ENCODE measurements around the gene S100A7A. TPM values are rescaled to one million over a fixed set of nuclear protein-coding genes. Genes with fewer than 3 reads are reported as not detected.

S100A7A gene
- total RNA-seq, 1 donor from 2014 or later = not detected

GRCh38 chr1:153397051-153397923 lies 19.0 kb upstream of the S100A7A start:
- peaks cover 4% of the 10 kb centered on the region for H3K27me3 Mint-ChIP-seq (ENCODE audit: unreplicated experiment)
- H3K4me3 Mint-ChIP-seq (ENCODE audit: unreplicated experiment) = no peak overlapping the region
- no peak for TF ChIP-seq CTCF (IDR thresholded peaks at IDR 0.05; ENCODE audit: unreplicated experiment)
- H3K27ac Mint-ChIP-seq (ENCODE audit: unreplicated experiment) = no peak overlapping the region
- DNase-seq (ENCODE audit: low spot score) = no peak
- H3K36me3 Mint-ChIP-seq (ENCODE audit: low read depth, unreplicated experiment) = no peaks in the 10 kb centered on the region
- H3K9me3 Mint-ChIP-seq (ENCODE audit: unreplicated experiment) = no peaks in the 10 kb centered on the region
- no peaks in the 10 kb centered on the region for H3K4me1 Mint-ChIP-seq (ENCODE audit: unreplicated experiment)

GRCh38 chr1:153397924-153398651 lies 18.2 kb upstream of the S100A7A start:
- Mint-ChIP-seq H3K9me3 (ENCODE audit: unreplicated experiment) (no peaks in the 10 kb centered on the region), H3K27me3 (ENCODE audit: unreplicated experiment) (peaks cover 4% of the 10 kb centered on the region), H3K36me3 (ENCODE audit: low read depth, unreplicated experiment) (no peaks in the 10 kb centered on the region), H3K4me1 (ENCODE audit: unreplicated experiment) (no peaks in the 10 kb centered on the region), H3K27ac (ENCODE audit: unreplicated experiment) (no peak overlapping the region), H3K4me3 (ENCODE audit: unreplicated experiment) (no peak overlapping the region)
- DNase-seq (ENCODE audit: low spot score) = no peak
- TF ChIP-seq CTCF (IDR thresholded peaks at IDR 0.05; ENCODE audit: unreplicated experiment) = no peak

- Mint-ChIP-seq H3K4me1 (ENCODE audit: unreplicated experiment) (no peaks in the 10 kb centered on the region), H3K4me3 (ENCODE audit: unreplicated experiment) (no peak overlapping the region), H3K27ac (ENCODE audit: unreplicated experiment) (no peak overlapping the region), H3K9me3 (ENCODE audit: unreplicated experiment) (no peaks in the 10 kb centered on the region), H3K27me3 (ENCODE audit: unreplicated experiment) (peaks cover 4% of the 10 kb centered on the region), H3K36me3 (ENCODE audit: low read depth, unreplicated experiment) (no peaks in the 10 kb centered on the region)
- DNase-seq (ENCODE audit: low spot score) = no peak
- no peak for TF ChIP-seq CTCF (IDR thresholded peaks at IDR 0.05; ENCODE audit: unreplicated experiment)
Observed at GRCh38 chr1:153399401-153400055, 16.8 kb upstream of the S100A7A start.

- Mint-ChIP-seq H3K27me3 (ENCODE audit: unreplicated experiment) (peaks cover 4% of the 10 kb centered on the region), H3K4me3 (ENCODE audit: unreplicated experiment) (no peak overlapping the region), H3K27ac (ENCODE audit: unreplicated experiment) (no peak overlapping the region), H3K36me3 (ENCODE audit: low read depth, unreplicated experiment) (no peaks in the 10 kb centered on the region), H3K4me1 (ENCODE audit: unreplicated experiment) (no peaks in the 10 kb centered on the region), H3K9me3 (ENCODE audit: unreplicated experiment) (no peaks in the 10 kb centered on the region)
- DNase-seq (ENCODE audit: low spot score) = no peak
- no peak for TF ChIP-seq CTCF (IDR thresholded peaks at IDR 0.05; ENCODE audit: unreplicated experiment)
Observed at GRCh38 chr1:153400244-153400643, 16.1 kb upstream of the S100A7A start.

Data from endothelial cell (in vitro differentiated cells).